ENCODE measurements around the gene PLA1A. TPM values are rescaled to one million over a fixed set of nuclear protein-coding genes. Genes with fewer than 3 reads are reported as not detected.

Gene PLA1A
- polyA plus RNA-seq, 3 donors = 7.1 to 7.4 (median 7.2) TPM

DNA sequence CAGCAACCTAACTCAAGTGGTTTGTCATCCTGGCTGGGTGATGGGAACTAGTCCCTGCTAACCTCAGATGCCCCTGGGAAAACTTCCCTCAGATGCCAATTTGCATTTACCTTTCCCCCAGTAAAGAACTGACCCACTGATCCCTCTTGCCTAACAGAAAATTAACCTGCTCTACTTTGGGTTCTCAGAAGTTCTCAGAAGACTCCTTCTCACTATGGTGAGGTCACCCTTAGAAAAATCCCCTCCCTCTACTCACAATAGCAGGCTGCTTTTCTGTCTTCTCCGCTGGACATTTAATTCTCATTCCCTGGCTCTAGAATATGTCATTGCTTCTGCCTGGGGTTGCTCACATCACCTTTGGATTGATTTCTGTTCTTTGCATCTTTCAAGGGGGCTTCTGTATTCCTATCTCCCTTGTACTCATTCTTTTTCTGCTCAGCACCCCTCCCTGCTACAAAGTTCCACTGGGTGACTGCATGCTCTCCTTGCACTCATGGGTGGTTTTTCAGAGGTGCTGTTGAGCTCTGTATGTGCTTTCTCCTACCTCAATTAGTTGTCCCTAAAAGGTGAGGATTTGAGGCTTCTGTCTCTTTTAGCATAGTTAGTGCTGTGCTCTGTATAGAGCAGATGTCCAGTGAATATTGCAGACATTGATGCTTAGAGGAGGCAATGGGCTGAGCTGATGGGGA lies 869 bp downstream of the PLA1A start:
- DNase-seq (ENCODE audit: extremely low read depth in 1 of 11, low read depth in 9 of 11, low spot score in 4 of 11) = no peak

DNA sequence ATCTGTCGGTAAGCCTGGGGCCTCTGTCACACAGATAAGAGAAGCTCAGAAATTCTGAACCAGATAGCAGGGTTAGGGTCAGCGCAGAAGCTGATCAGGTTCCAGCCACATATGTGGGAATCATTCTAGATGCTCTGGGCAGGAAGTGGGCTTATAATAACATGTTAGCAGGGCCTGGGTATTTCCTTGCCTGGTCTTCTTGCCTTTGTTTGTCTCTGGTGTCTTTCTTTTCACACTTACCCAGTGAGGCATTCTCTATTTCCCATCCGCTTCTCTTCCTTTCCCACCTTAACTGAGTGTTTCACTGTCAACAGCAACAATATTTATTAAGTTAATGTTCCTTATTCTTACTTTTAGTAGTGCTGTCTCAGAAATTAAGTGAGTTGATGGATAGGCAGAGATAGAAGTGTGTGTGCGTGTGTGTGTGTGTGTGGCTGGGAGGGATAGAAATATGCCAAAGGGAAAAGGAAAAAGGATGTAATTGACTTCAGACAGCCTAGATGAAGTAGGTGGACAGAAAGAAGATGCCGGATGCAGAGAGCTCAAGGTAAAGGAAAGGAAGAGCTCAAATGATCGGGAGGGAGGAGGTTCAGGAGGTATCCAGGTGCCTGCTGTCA lies 2.0 kb downstream of the PLA1A start:
- no peak for DNase-seq (ENCODE audit: extremely low read depth in 1 of 11, low read depth in 9 of 11, low spot score in 4 of 11)

DNA sequence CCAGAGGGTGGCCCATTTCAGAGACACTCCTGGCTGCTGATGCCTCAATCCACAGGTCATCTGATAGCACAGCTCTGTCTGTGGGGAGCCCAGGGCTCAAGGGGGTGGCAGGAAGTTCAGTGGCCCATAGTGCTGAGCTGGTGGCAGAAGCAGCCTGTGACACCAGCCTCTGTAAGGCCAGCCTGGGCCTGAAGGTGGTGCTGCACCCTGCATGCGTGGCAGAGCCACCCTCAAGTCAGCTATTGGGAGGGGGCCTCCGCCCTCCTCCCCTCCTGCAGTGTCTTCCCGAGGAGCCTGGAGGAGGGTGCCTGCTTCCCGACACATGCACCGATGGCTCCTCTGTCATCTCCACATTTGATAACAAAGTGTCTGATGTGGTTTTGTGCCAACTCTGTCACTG lies 3.0 kb downstream of the PLA1A start:
- no peak for DNase-seq (ENCODE audit: extremely low read depth in 1 of 11, low read depth in 9 of 11, low spot score in 4 of 11)

DNA sequence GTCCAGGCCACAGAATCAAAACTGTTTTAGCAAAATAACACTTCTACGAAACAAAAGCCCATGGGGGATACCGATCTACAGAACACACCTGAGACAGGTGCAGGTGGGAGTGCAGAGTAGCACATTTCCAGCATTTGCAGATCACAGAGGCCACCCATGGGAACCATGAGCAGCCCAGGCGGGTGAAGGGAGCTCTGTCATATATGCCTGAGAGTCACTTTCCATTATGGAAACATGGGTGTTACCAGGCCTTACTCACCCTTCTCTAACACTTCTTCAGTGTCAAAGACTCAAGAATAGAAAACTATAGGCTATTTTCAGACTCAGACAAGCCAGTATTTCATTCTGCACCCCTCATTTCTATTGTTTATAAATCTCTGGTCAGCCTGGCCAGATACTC lies 3.5 kb downstream of the PLA1A start:
- no peak for DNase-seq (ENCODE audit: extremely low read depth in 1 of 11, low read depth in 9 of 11, low spot score in 4 of 11)

DNA sequence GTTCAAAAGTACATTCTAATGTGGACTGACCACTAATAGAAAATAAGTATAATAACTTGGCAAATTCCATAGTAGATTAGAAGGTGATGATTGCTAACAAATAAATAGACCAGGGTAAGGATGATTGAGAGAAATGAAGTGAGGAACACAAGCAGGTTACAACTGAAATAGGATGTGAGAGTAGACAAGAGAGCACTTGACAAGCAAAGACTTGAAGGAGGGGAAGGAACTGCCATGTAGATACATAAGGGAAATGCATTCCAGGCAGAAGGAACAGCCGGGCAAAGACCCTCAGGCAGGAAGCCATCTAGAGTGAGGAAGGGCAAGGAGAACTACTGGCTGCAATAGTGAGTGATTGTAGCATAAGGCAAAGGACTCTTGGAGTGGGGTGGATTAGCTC lies 5.0 kb downstream of the PLA1A start:
- DNase-seq (ENCODE audit: extremely low read depth in 1 of 11, low read depth in 9 of 11, low spot score in 4 of 11) = no peak

DNA sequence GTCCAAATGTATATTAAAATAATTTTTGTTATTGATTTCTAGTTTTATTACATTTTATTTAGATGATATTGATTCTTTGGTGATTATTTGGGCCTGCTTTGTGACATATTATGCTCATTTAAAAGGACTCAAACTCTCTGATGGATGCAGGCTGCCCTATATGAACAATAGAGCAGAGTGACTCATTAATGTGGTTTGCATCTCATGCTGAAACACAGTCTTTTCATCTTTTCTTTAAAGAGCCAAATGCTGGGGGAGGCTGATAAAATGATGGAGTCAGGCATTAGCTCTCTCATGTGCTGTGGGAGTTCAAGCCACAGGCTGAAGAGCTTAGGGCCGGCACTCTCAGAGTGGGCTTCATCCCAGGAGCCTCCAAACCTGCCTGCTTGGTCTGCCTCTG lies 7.2 kb downstream of the PLA1A start:
- no peak for DNase-seq (ENCODE audit: extremely low read depth in 1 of 11, low read depth in 9 of 11, low spot score in 4 of 11)

DNA sequence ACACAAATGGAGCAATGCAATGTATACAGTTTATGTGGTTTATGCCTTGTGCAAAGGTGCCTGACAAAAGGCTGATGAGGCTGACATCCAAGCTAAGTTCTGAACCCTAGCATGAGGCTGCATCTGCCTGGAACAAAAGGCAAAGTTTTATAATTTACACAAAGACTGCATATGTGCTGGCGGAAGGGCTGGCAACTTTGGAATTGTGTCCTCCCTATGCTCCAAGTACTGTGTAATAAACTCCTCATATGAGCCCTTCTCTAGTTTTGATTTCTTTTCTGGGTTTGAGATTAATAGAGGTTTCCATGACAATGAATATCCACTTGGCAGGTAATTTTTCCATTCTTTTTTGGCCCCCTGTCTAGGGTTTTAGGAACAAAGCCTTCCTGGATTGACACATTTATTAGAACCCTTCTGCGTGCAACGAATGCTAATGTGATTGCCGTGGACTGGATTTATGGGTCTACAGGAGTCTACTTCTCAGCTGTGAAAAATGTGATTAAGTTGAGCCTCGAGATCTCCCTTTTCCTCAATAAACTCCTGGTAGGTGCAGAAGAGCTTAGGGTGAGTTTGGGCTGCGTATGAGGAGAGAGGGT lies 10.8 kb downstream of the PLA1A start:
- no peak for DNase-seq (ENCODE audit: extremely low read depth in 1 of 11, low read depth in 9 of 11, low spot score in 4 of 11)

DNA sequence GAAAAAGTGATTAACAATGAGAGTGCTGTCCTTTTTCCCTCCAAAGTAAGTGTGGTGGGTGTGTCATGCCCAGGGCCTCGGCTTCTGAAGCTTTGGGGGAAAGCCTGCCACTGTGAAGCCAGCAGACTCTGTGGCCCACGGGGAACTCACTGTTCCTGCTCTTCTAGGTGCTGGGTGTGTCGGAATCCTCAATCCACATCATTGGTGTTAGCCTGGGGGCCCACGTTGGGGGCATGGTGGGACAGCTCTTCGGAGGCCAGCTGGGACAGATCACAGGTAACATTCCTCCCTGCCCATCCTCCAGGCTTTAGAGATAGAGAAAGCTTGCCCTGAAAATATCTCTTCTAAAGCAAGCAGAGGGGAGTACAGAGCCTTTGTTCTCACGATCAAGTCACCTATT lies 11.6 kb downstream of the PLA1A start:
- no peak for DNase-seq (ENCODE audit: extremely low read depth in 1 of 11, low read depth in 9 of 11, low spot score in 4 of 11)

DNA sequence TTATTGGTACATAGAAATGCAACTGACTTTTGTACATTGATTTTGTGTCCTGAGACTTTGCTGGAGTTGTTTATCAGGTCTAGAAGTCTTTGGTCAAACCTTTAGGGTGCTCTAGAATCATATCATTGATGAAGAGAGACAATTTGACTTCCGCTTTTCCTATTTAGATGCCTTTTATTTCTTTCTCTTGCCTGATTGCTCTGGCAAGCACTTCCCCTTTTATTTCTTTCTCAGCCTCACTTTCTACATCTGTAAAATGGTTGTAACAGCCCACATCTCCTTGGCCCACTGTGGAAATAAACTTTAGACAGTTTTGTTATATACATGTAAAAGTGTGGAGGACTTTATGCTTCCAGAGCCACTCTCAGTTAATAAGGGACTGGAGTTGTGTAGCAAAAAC lies 14.0 kb downstream of the PLA1A start:
- no peak for DNase-seq (ENCODE audit: extremely low read depth in 1 of 11, low read depth in 9 of 11, low spot score in 4 of 11)

DNA sequence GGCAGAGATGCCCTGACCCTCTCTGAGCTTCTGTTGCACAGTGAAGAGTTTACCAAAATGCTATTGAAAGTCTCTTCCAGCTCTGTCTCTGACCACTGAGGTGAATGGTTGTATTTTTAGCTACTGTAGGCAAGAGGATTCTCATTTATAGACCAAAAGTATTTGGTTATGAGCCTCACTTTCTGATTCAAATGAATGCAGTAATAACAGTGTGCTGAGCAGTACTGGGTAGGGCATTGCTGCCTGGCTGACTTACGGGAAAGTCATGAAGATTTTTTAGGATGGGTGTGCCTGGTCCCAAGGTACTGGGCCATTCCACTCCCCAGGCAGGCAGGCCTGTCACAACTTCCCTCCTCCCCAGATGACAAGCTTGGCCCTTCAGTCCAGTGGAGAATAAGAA lies 15.5 kb downstream of the PLA1A start:
- DNase-seq (ENCODE audit: extremely low read depth in 1 of 11, low read depth in 9 of 11, low spot score in 4 of 11) = no peak

DNA sequence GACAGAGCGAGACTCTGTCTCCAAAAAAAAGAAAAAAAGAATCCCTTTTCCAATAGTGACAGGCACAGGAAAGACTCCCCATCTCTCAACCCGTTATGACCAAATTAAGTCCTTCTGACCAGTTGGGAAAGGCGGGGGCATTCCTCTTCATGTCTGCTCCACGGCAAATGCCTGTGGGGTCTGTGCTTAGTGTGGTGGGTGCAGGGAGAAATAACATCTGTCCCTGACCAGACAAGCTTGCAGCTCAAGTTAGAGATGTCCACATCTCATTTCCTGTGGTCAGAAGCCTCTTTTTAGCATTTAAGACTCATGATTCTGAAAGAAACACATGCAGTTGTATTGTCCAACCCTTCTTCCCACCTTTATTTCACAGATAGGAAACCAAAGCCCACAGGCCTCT lies 16.2 kb downstream of the PLA1A start:
- DNase-seq (ENCODE audit: extremely low read depth in 1 of 11, low read depth in 9 of 11, low spot score in 4 of 11) = no peak

DNA sequence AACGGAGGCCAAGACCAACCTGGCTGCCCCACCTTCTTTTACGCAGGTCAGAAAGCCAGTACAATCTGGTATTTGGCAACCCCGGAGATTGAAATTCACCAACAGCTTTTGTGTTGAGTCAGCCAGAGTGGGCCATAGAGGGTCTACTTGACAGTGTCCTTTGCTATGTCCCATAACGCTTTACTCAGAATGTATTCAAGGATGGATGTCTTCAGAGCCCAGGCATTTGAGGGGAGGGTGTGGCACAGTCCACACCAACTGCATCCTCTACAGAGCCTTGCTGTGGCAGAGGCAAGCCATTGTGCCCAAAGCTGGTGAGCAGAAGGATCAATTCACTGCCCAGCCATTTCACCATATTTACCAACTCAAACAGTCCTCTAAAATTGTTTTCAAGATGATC lies 18.4 kb downstream of the PLA1A start:
- no peak for DNase-seq (ENCODE audit: extremely low read depth in 1 of 11, low read depth in 9 of 11, low spot score in 4 of 11)

DNA sequence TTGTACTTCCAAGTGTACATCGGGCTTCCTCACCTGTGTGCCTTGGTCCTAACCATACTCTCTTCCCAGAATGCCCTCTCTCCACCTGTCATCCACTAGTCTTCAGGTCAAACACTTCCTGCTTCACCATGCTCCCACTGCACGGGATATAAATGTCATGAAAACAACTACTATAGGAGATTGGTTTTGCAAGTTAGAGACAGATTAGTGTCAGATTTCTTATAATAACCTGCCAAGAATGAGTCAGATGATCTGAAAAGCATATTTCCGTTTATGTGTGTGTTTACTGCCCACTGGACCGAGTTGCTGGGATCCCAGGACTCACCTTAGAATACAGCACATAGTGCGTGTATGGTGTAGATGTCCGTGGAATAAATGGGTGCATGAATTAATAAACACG lies 21.4 kb downstream of the PLA1A start:
- DNase-seq (ENCODE audit: extremely low read depth in 1 of 11, low read depth in 9 of 11, low spot score in 4 of 11) = no peak

DNA sequence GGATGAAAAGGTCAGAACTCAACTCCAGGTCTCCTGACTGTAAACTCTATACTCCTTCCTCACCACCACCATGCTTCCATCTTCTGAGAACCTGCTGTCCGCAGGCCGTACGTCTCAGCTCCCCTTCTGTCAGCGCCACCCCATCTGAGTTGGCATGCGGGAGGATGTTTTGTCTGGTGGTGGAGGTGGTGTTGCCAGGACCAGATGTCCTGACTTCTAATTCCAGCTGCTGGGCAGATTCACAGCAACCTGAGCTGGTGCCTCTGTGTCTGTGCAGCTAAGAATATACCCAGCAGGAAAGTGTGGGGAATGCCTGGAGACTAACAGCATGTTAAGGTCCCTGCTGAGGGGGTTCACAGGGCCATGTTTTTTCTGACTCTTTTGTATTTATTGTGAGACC lies 23.2 kb downstream of the PLA1A start:
- no peak for DNase-seq (ENCODE audit: extremely low read depth in 1 of 11, low read depth in 9 of 11, low spot score in 4 of 11)

DNA sequence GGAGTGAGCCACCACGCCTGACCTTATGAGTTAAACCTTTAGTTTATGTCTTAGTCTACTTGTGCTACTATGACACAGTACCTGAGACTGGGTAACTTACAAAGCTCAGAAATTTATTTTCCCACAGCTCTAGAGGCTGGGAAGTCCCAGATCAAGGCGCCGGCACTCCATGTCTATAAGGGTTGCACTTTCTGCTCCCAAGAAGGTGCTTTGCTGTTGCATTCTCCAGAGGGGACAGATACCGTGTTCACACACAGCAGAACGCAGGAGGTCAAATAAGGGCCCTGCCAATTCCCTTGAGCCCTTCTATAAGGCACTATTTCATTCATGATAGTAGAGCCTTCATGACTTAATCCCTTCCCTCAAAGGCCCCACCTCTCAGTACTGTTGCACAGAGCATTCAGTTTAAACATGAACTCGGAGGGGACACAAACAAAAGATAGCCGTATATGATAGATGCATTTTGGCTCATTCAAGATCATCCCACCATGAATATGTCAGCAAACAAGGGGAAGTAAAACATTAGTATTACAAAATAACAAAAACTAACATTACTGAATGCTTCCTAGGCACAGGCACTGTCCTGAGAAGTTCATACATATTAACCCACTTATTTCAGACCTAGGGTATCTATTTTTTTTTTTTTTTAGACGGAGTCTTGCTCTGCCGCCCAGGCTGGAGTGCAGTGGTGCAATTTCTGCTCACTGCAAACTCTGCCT lies 26.5 kb downstream of the PLA1A start:
- DNase-seq (ENCODE audit: extremely low read depth in 1 of 11, low read depth in 9 of 11, low spot score in 4 of 11) = no peak

DNA sequence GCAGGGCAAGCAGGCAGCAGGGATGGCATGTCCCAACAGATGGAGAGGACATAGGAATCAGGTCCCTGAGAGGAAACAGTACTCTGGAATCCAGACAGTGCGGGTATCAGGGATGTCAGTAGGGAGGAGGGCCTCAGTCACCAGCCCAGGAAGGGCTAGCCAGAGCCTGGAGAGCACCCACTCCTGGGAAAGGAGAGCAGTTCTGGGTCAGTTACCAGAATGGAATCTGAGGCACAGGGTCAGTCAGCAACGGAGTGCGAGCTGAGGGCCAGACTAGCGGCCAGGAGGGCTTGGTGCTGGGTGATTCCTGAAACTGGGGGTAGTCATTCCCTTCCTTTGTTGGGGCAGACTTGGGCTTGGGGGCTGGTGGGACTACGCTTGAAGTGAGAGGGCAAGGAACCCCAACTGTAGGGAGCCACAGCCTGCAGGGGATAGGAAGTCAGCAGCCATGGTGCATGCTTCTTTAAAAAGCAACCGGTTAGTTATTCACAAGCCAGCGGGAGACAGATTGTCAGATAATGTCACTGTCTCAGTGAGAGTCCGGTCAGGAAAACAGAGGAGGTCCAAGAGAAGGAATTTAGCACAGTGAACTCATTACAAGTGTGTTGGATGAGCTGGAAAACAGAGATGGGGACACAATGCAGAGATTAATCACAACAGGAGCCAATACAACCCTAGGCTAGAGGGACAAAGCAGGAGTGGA lies 27.9 kb downstream of the PLA1A start:
- no peak for DNase-seq (ENCODE audit: extremely low read depth in 1 of 11, low read depth in 9 of 11, low spot score in 4 of 11)

DNA sequence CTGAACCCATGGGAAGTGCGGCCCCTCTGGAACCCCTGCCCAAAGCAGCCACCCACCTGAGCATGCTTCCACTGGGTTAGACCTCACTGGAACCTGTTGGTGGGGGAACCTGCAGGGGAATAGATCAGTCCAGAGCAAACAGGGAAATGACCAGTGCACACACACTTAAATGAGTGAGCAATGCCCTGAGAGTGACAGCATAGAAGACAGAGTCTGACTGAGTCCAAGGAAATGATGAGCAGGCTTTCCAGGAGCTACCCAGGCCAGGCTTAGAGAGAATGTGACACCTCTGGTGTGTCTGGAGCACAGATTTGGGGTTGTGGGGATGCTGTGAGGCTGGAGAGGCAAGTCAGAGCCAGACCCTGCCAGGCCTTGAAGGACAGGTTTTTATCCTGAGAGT lies 28.5 kb downstream of the PLA1A start:
- DNase-seq (ENCODE audit: extremely low read depth in 1 of 11, low read depth in 9 of 11, low spot score in 4 of 11) = no peak

DNA sequence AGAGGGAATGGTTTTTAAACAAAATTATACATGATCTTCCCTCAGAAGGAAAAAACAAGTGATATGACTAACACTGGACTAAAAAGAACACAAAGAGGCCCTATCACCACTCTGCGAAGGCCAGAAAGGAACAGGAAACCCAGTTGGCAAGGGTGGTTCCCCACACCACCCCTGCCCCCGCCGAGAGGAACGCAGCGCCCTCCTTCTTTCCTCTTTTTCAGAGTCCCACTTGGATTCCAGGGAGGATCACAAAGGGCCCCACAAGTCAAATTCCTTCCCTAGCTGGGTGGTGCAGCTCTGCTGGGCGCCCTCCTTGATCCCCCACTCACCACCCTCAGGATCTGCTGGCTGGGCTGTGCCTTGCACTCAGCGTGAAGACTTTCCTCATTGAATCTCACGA lies 29.8 kb downstream of the PLA1A start:
- no peak for DNase-seq (ENCODE audit: extremely low read depth in 1 of 11, low read depth in 9 of 11, low spot score in 4 of 11)

DNA sequence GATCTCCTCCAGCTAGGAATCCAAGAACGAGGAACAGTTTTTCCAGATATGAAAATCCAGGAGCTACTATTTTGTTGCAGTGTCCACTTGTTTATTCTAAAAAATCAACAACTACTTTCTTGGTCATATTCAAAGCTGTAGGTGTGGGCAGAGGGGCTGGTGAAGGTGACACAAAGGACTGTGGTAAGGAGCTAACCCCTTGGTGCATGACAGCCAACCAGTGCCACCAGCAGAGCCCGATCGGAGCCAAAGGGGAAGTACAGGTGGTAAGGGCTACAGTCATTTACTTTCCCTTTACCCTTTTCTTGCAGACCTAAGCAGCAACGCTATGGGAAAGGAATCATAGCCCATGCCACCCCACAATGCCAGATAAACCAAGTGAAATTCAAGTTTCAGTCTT lies 30.7 kb downstream of the PLA1A start:
- DNase-seq (ENCODE audit: extremely low read depth in 1 of 11, low read depth in 9 of 11, low spot score in 4 of 11) = no peak

Data from renal cortex interstitium (tissue), 11 donors.